Vagina (tissue), 2 donors: ENCODE data around the gene ARL9. TPM values are rescaled to one million over a fixed set of nuclear protein-coding genes. Genes with fewer than 3 reads are reported as not detected.

Experiments used
- DNase-seq, 2 donors: peaks; one replicate each; pipeline ENCODE4 v3.0.0-alpha.2; 2017; ENCODE audit errors: extremely low spot score in 2 of 2
- H3K27ac ChIP-seq: fragments of 200-600 bp; sonication (generic); one replicate; pipeline ENCODE4 v1.5.1; 2019
- H3K27me3 ChIP-seq: fragments of 200-600 bp; sonication (generic); one replicate; pipeline ENCODE4 v1.5.1; 2019
- H3K36me3 ChIP-seq, 2 donors: fragments of 200-600 bp; sonication (generic); one replicate each; pipeline ENCODE4 v1.5.1; 2017 to 2019
- H3K4me1 ChIP-seq: fragments of 200-600 bp; sonication (generic); one replicate; pipeline ENCODE4 v1.5.1; 2019
- H3K4me3 ChIP-seq, 2 donors: fragments of 200-600 bp; sonication (generic); 1 replicate in 1 of 2; 2 replicates in 1 of 2; pipeline ENCODE4 v1.5.1; 2016 to 2019
- H3K9me3 ChIP-seq: fragments of 200-600 bp; sonication (generic); one replicate; pipeline ENCODE4 v1.5.1; 2019
- CTCF ChIP-seq, 3 experiments: fragments of 450-650 bp in 2 of 3; fragments of 200-600 bp in 1 of 3; sonication (generic) in 1 of 3; IDR thresholded peaks; one replicate each; pipeline ENCODE4 v1.5.1; 2017 to 2019; ENCODE audit warnings: antibody characterized with exemption in 3 of 3, mild to moderate bottlenecking in 2 of 3, moderate library complexity in 2 of 3
- POLR2A ChIP-seq, 2 donors: fragments of 450-650 bp; IDR thresholded peaks; one replicate each; pipeline ENCODE4 v1.6.1; 2017; ENCODE audit warnings: antibody characterized with exemption in 2 of 2, mild to moderate bottlenecking in 2 of 2, moderate library complexity in 2 of 2
- POLR2AphosphoS5 ChIP-seq, 2 donors: sonication (generic); formaldehyde crosslinking; IDR thresholded peaks; one replicate each; pipeline ENCODE4 v1.9.0; 2017; ENCODE audit warnings: antibody characterized with exemption in 2 of 2, mild to moderate bottlenecking in 2 of 2, low read depth in 1 of 2; ENCODE audit not compliant: insufficient read depth in 1 of 2
- intact Hi-C: fragments of 100-400 bp; cut with DNase I; formaldehyde crosslinking; loops from one replicate; pipeline ENCODE4 v1.15.1; 2023
- total RNA-seq: library from RNA; depleted of rRNA; stranded (reverse); fragments of >200 nt; gene quantifications from one replicate; pipeline ENCODE4 v1.2.3, GENCODE V29; 2016

Gene ARL9
- total RNA-seq: not detected

GRCh38 chr4:56505269-56506130, at the start of gene ARL9:
TSS of gene ARL9 (plus strand) at chr4:56505791. CDS start at chr4:56505863, 72 bp downstream.
- no peak for DNase-seq
- intact Hi-C loops: no loop called here
- peaks cover 0 to 11% of the 10 kb centered on the region in 2 donors for H3K36me3 ChIP-seq
- no peak for TF ChIP-seq POLR2A (IDR thresholded peaks at IDR 0.05)
- TF ChIP-seq CTCF (IDR thresholded peaks at IDR 0.05): no peak
- TF ChIP-seq POLR2AphosphoS5 (IDR thresholded peaks at IDR 0.05; ENCODE audit: insufficient read depth in 1 of 2, low read depth in 1 of 2): peak in 1 of 2 donors; percentile 68
- H3K9me3 ChIP-seq: no peaks in the 10 kb centered on the region
- H3K27me3 ChIP-seq: no peaks in the 10 kb centered on the region
- H3K4me1 ChIP-seq: peaks cover 11% of the 10 kb centered on the region
- peak within 1 kb of the TSS; percentile 54 to 56 for H3K4me3 ChIP-seq
- peak within 1 kb of the TSS; percentile 74 for H3K27ac ChIP-seq

- no peak for TF ChIP-seq POLR2A (IDR thresholded peaks at IDR 0.05)
- TF ChIP-seq POLR2AphosphoS5 (IDR thresholded peaks at IDR 0.05; ENCODE audit: insufficient read depth in 1 of 2, low read depth in 1 of 2): no peak
- TF ChIP-seq CTCF (IDR thresholded peaks at IDR 0.05): no peak
- H3K4me3 ChIP-seq: no peak overlapping the region
- H3K36me3 ChIP-seq: peaks cover 0 to 23% of the 10 kb centered on the region in 2 donors
- intact Hi-C loops: no loop called here
- no peak for DNase-seq
- H3K9me3 ChIP-seq: no peaks in the 10 kb centered on the region
- H3K27me3 ChIP-seq: no peaks in the 10 kb centered on the region
- H3K4me1 ChIP-seq: peaks cover 4% of the 10 kb centered on the region
- H3K27ac ChIP-seq: no peak overlapping the region
These were observed 45.5 kb upstream of the ARL9 start for GRCh38 chr4:56460085-56460484.

DNA sequence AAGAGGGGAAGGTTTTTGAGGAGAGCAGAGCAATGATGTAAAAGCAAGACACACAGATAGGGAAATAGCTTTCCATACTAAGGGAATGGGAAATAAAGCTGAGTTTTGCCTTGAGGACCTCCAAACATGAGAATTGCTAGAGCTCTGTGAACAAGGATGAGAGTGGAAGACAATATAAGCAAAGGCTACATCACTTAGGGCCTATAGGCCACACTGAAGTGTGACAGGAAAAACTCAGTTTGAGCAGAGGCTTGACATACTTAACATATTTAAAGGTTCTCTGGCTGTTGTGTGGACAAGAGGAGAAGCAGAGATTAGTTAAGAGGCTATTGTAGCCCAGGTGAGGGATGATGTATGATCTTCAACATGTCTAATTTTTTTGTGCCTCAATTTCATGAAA, 43.4 kb upstream of the ARL9 start:
- TF ChIP-seq CTCF (IDR thresholded peaks at IDR 0.05): no peak
- H3K27me3 ChIP-seq: no peaks in the 10 kb centered on the region
- DNase-seq: no peak
- intact Hi-C loops: no loop called here
- peaks cover 0 to 23% of the 10 kb centered on the region in 2 donors for H3K36me3 ChIP-seq
- no peak overlapping the region for H3K4me3 ChIP-seq
- H3K27ac ChIP-seq: no peak overlapping the region
- peaks cover 22% of the 10 kb centered on the region for H3K4me1 ChIP-seq
- no peaks in the 10 kb centered on the region for H3K9me3 ChIP-seq

DNA sequence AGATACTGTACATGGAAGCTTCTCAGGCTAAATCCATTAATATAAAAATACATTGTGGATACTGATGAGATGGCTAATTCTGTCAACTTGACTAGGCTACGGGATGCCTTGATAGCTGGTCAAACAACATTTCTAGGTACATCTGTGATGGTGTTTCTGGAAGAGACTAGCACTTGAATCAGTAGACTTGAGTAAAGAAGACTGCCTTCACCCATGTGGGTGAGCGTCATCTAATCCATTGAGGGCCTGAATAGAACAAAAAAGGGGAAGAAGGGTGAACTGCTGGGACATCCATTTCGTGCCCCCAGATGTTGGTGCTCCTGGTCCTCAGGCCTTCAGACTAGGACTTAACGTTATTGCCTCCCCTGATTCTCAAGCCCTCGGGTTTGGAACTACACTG, 41.9 kb upstream of the ARL9 start:
- Histone ChIP-seq H3K27me3 (no peaks in the 10 kb centered on the region), H3K4me1 (peaks cover 27% of the 10 kb centered on the region), H3K27ac (no peak overlapping the region), H3K9me3 (no peaks in the 10 kb centered on the region), H3K36me3 (peaks cover 0 to 17% of the 10 kb centered on the region in 2 donors), H3K4me3 (no peak overlapping the region)
- intact Hi-C loops: no loop called here
- DNase-seq: no peak
- TF ChIP-seq CTCF (IDR thresholded peaks at IDR 0.05) (no peak), POLR2A (IDR thresholded peaks at IDR 0.05) (no peak), POLR2AphosphoS5 (IDR thresholded peaks at IDR 0.05; ENCODE audit: insufficient read depth in 1 of 2, low read depth in 1 of 2) (no peak)

DNA sequence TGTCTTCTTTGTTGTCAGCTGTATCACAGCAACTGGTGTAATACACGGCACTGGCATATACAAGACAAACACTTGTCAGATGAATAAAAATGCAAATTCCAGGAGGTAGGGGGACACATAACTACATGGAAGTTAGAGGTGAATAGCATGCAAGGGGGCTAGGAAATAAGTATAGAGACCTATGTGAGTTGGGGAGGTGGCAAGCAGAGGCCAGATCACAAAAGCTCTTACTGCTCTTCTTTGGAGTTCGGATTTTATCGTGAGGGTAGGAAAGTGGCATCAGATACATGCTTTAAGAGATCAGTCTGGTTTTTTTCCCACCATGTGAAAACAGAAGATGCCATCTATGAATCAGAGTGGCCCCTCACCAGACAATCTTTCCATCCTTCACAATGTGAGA, 41.0 kb upstream of the ARL9 start:
- intact Hi-C loops: no loop called here
- no peak for DNase-seq
- Histone ChIP-seq H3K9me3 (no peaks in the 10 kb centered on the region), H3K27ac (no peak overlapping the region), H3K27me3 (no peaks in the 10 kb centered on the region), H3K4me1 (peaks cover 36% of the 10 kb centered on the region), H3K36me3 (peaks cover 0 to 10% of the 10 kb centered on the region in 2 donors), H3K4me3 (no peak overlapping the region)
- TF ChIP-seq POLR2AphosphoS5 (IDR thresholded peaks at IDR 0.05; ENCODE audit: insufficient read depth in 1 of 2, low read depth in 1 of 2) (no peak), CTCF (IDR thresholded peaks at IDR 0.05) (no peak), POLR2A (IDR thresholded peaks at IDR 0.05) (no peak)
